ENCODE data around the gene PALLD.

Gene PALLD

GRCh38 chr4:168741281-168742173 is 244.7 kb downstream of the PALLD start:
- no peak for DNase-seq

GRCh38 chr4:168743131-168743530 is 246.3 kb downstream of the PALLD start:
- no peak for DNase-seq

GRCh38 chr4:168743601-168744000 is 246.7 kb downstream of the PALLD start:
- DNase-seq = no peak

GRCh38 chr4:168744021-168744420 is 247.2 kb downstream of the PALLD start:
- DNase-seq = no peak

- no peak for DNase-seq
Measured at GRCh38 chr4:168748807-168749206, 252.0 kb downstream of the PALLD start.

- no peak for DNase-seq
Measured at GRCh38 chr4:168751263-168752225, 254.7 kb downstream of the PALLD start.

- DNase-seq = no peak
Measured at GRCh38 chr4:168755598-168756477, 259.0 kb downstream of the PALLD start.

GRCh38 chr4:168757500-168757899 is 260.6 kb downstream of the PALLD start:
- no peak for DNase-seq

- DNase-seq = no peak
Measured at GRCh38 chr4:168758351-168758876, 261.6 kb downstream of the PALLD start.

GRCh38 chr4:168759321-168759720 is 262.5 kb downstream of the PALLD start:
- no peak for DNase-seq

- DNase-seq = no peak
Measured at GRCh38 chr4:168759959-168760527, 263.2 kb downstream of the PALLD start.

GRCh38 chr4:168761066-168761465 is 264.2 kb downstream of the PALLD start:
- no peak for DNase-seq

- DNase-seq = no peak
Measured at GRCh38 chr4:168765322-168765721, 268.5 kb downstream of the PALLD start.

GRCh38 chr4:168765726-168766125 is 268.9 kb downstream of the PALLD start:
- DNase-seq = no peak

GRCh38 chr4:168766604-168767316 is 269.9 kb downstream of the PALLD start:
- DNase-seq = no peak

GRCh38 chr4:168769416-168769815 is 272.6 kb downstream of the PALLD start:
- no peak for DNase-seq

GRCh38 chr4:168769837-168770236 is 273.0 kb downstream of the PALLD start:
- no peak for DNase-seq

GRCh38 chr4:168771251-168771650 is 274.4 kb downstream of the PALLD start:
- DNase-seq = no peak

GRCh38 chr4:168773388-168774195 is 276.7 kb downstream of the PALLD start:
- DNase-seq = no peak

- DNase-seq = no peak
Measured at GRCh38 chr4:168776382-168776781, 279.5 kb downstream of the PALLD start.
